ENCODE measurements around the gene GLCCI1.

Gene GLCCI1

GRCh38 chr7:7968544-7969305, at the start of gene GLCCI1:
Gene GLCCI1 (plus strand): TSS chr7:7968796. CDS start chr7:7969351, 555 bp downstream.
- in situ Hi-C loops (cut with HindIII; ENCODE audit: low sequenced_read_pairs), result no loop called here

GRCh38 chr7:7919449-7919945, 49.1 kb upstream of the GLCCI1 start:
- in situ Hi-C loops (cut with HindIII; ENCODE audit: low sequenced_read_pairs), result no loop called here

GRCh38 chr7:7920056-7920455, 48.5 kb upstream of the GLCCI1 start:
- in situ Hi-C loops (cut with HindIII; ENCODE audit: low sequenced_read_pairs), result no loop called here

- in situ Hi-C loops (cut with HindIII; ENCODE audit: low sequenced_read_pairs), result no loop called here
These were observed 48.1 kb upstream of the GLCCI1 start for GRCh38 chr7:7920481-7920880.

GRCh38 chr7:7921830-7922229, 46.8 kb upstream of the GLCCI1 start:
- in situ Hi-C loops (cut with HindIII; ENCODE audit: low sequenced_read_pairs), result no loop called here

GRCh38 chr7:7922684-7923385, 45.8 kb upstream of the GLCCI1 start:
- in situ Hi-C loops (cut with HindIII; ENCODE audit: low sequenced_read_pairs), result no loop called here

GRCh38 chr7:7923818-7924217, 44.8 kb upstream of the GLCCI1 start:
- in situ Hi-C loops (cut with HindIII; ENCODE audit: low sequenced_read_pairs), result no loop called here

GRCh38 chr7:7924303-7924702, 44.3 kb upstream of the GLCCI1 start:
- in situ Hi-C loops (cut with HindIII; ENCODE audit: low sequenced_read_pairs), result no loop called here

GRCh38 chr7:7931626-7932025, 37.0 kb upstream of the GLCCI1 start:
- in situ Hi-C loops (cut with HindIII; ENCODE audit: low sequenced_read_pairs), result no loop called here

GRCh38 chr7:7932553-7932952, 36.0 kb upstream of the GLCCI1 start:
- in situ Hi-C loops (cut with HindIII; ENCODE audit: low sequenced_read_pairs), result no loop called here

- in situ Hi-C loops (cut with HindIII; ENCODE audit: low sequenced_read_pairs), result no loop called here
These were observed 34.6 kb upstream of the GLCCI1 start for GRCh38 chr7:7933915-7934526.

GRCh38 chr7:7934945-7935344, 33.7 kb upstream of the GLCCI1 start:
- in situ Hi-C loops (cut with HindIII; ENCODE audit: low sequenced_read_pairs), result no loop called here

GRCh38 chr7:7938471-7938870, 30.1 kb upstream of the GLCCI1 start:
- in situ Hi-C loops (cut with HindIII; ENCODE audit: low sequenced_read_pairs), result no loop called here

GRCh38 chr7:7943951-7944350, 24.6 kb upstream of the GLCCI1 start:
- in situ Hi-C loops (cut with HindIII; ENCODE audit: low sequenced_read_pairs), result no loop called here

GRCh38 chr7:7944619-7945282, 23.8 kb upstream of the GLCCI1 start:
- in situ Hi-C loops (cut with HindIII; ENCODE audit: low sequenced_read_pairs), result no loop called here

- in situ Hi-C loops (cut with HindIII; ENCODE audit: low sequenced_read_pairs), result no loop called here
These were observed 22.1 kb upstream of the GLCCI1 start for GRCh38 chr7:7946486-7946885.

GRCh38 chr7:7948232-7948631, 20.4 kb upstream of the GLCCI1 start:
- in situ Hi-C loops (cut with HindIII; ENCODE audit: low sequenced_read_pairs), result no loop called here

GRCh38 chr7:7953806-7954205, 14.8 kb upstream of the GLCCI1 start:
- in situ Hi-C loops (cut with HindIII; ENCODE audit: low sequenced_read_pairs), result no loop called here

GRCh38 chr7:7956531-7957128, 12.0 kb upstream of the GLCCI1 start:
- in situ Hi-C loops (cut with HindIII; ENCODE audit: low sequenced_read_pairs), result no loop called here

- in situ Hi-C loops (cut with HindIII; ENCODE audit: low sequenced_read_pairs), result no loop called here
These were observed 11.1 kb upstream of the GLCCI1 start for GRCh38 chr7:7957513-7957912.
